Testis (tissue), 2 donors: Measurements from ENCODE around the gene LECT2.

Experiments
- POLR2A ChIP-seq: fragments of 450-650 bp; IDR thresholded peaks from one replicate; pipeline ENCODE4 v1.6.1; 2017; ENCODE audit warnings: antibody characterized with exemption, mild to moderate bottlenecking, moderate library complexity
- TF ChIP-seq, protein P1 (sequence below), 3 experiments: fragments of 450-650 bp in 2 of 3; fragments of 200-600 bp in 1 of 3; sonication (generic) in 1 of 3; IDR thresholded peaks; one replicate each; pipeline ENCODE4 v1.5.1; 2016 to 2019; ENCODE audit warnings: antibody characterized with exemption in 3 of 3, mild to moderate bottlenecking in 2 of 3, moderate library complexity in 1 of 3

DNA sequence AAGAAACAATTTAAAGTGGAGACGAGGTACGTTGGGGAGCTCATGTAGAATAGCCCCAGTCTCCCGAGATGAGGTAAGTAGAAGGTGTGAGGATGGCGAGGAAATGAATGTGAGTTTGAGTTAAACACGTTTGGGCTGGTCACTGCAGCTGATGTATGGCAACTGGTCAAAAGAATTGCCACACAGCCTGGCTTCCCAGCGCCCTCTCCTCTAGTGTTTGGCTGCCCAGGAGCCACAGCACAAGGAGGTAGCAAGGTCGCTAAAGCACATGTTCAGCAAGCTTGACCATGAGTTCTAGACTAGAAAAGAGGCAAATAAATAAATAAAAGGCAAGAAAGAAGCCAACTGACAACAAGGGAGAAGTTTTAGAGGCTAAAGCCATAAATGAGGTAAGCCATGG, 21.4 kb upstream of the LECT2 start:
- TF ChIP-seq, protein P1, sequence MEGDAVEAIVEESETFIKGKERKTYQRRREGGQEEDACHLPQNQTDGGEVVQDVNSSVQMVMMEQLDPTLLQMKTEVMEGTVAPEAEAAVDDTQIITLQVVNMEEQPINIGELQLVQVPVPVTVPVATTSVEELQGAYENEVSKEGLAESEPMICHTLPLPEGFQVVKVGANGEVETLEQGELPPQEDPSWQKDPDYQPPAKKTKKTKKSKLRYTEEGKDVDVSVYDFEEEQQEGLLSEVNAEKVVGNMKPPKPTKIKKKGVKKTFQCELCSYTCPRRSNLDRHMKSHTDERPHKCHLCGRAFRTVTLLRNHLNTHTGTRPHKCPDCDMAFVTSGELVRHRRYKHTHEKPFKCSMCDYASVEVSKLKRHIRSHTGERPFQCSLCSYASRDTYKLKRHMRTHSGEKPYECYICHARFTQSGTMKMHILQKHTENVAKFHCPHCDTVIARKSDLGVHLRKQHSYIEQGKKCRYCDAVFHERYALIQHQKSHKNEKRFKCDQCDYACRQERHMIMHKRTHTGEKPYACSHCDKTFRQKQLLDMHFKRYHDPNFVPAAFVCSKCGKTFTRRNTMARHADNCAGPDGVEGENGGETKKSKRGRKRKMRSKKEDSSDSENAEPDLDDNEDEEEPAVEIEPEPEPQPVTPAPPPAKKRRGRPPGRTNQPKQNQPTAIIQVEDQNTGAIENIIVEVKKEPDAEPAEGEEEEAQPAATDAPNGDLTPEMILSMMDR (IDR thresholded peaks at IDR 0.05), result no peak
- TF ChIP-seq POLR2A, result no peak
